Activated CD4-positive, CD25-positive, alpha-beta regulatory T cell treated with anti-CD3 and anti-CD28 coated beads, Interleukin-2, amount 50 U/mL, for 16 hours (primary cell): Measurements from ENCODE around the gene CCDC27.
A peak's percentile ranks its signal among the peaks of the same experiment; 100 is the strongest.

ENCODE experiments used
- DNase-seq: peaks from one replicate; pipeline ENCODE4 v3.0.0-alpha.2; 2020; ENCODE audit warnings: low read depth, low spot score

CCDC27 gene

GRCh38 chr1:3753656-3754454 is 1.6 kb downstream of the CCDC27 start:
- no peak for DNase-seq

GRCh38 chr1:3756394-3756793 is 4.1 kb downstream of the CCDC27 start:
- no peak for DNase-seq

- no peak for DNase-seq
Observed at GRCh38 chr1:3759164-3759563, 6.9 kb downstream of the CCDC27 start.

GRCh38 chr1:3759796-3760195 is 7.5 kb downstream of the CCDC27 start:
- no peak for DNase-seq

- no peak for DNase-seq
Observed at GRCh38 chr1:3761296-3762010, 9.2 kb downstream of the CCDC27 start.

- DNase-seq = no peak
Observed at GRCh38 chr1:3762151-3762872, 10.1 kb downstream of the CCDC27 start.

GRCh38 chr1:3762873-3763228 is 10.6 kb downstream of the CCDC27 start:
- DNase-seq = no peak

- DNase-seq = no peak
Observed at GRCh38 chr1:3763351-3764125, 11.3 kb downstream of the CCDC27 start.

- no peak for DNase-seq
Observed at GRCh38 chr1:3767328-3767925, 15.2 kb downstream of the CCDC27 start.

GRCh38 chr1:3768811-3769390 is 16.7 kb downstream of the CCDC27 start:
- no peak for DNase-seq

GRCh38 chr1:3770047-3770765 is 18.0 kb downstream of the CCDC27 start:
- no peak for DNase-seq

GRCh38 chr1:3771108-3772026 is 19.1 kb downstream of the CCDC27 start:
- DNase-seq = no peak

- peak; percentile 70 for DNase-seq
Observed at GRCh38 chr1:3772027-3772714, 19.9 kb downstream of the CCDC27 start.

- no peak for DNase-seq
Observed at GRCh38 chr1:3772715-3773571, 20.7 kb downstream of the CCDC27 start, which contains the start of gene SMIM1. Gene SMIM1, plus strand, starts transcription at chr1:3772749. Its CDS starts 2,625 bp downstream, at chr1:3775374.

- DNase-seq = no peak
Observed at GRCh38 chr1:3773572-3774275, 21.5 kb downstream of the CCDC27 start.

GRCh38 chr1:3774276-3774945 is 22.2 kb downstream of the CCDC27 start:
- DNase-seq = no peak
